ENCODE measurements around the gene SMPDL3B. TPM values are rescaled to one million over a fixed set of nuclear protein-coding genes. Genes with fewer than 3 reads are reported as not detected.

SMPDL3B gene
- polyA plus RNA-seq, 3 donors, result 0.13 to 0.21 TPM; not detected in 1

Other genes with a start within 250 kb of the SMPDL3B start
- 10 to 100 TPM in 2 of 3 donors, 1 to 10 TPM in 1; 9.1 to 10.9 (median 10.3) TPM for gene FAM76A, start 209.0 kb upstream of the SMPDL3B start, polyA plus RNA-seq
- 10 to 100 TPM; 29.4 to 49.4 (median 36.2) TPM for gene STX12, start 161.8 kb upstream of the SMPDL3B start, polyA plus RNA-seq
- gene PPP1R8, start 104.2 kb upstream of the SMPDL3B start, polyA plus RNA-seq, result 10 to 100 TPM; 17.0 to 23.9 (median 21.4) TPM
- 100 to 1,000 TPM; 306 to 618 (median 344) TPM for gene THEMIS2, start 62.5 kb upstream of the SMPDL3B start, polyA plus RNA-seq
- gene RPA2, start 20.4 kb upstream of the SMPDL3B start, polyA plus RNA-seq, result 100 to 1,000 TPM in 1 of 3 donors, 10 to 100 TPM in 2; 40.7 to 106 (median 67.3) TPM
- gene XKR8, start 25.0 kb downstream of the SMPDL3B start, polyA plus RNA-seq, result 10 to 100 TPM; 12.3 to 36.7 (median 25.9) TPM
- gene EYA3, start 153.6 kb downstream of the SMPDL3B start, polyA plus RNA-seq, result 10 to 100 TPM in 1 of 3 donors, 1 to 10 TPM in 2; 3.3 to 21.1 (median 3.7) TPM
- gene PTAFR, start 241.7 kb downstream of the SMPDL3B start, polyA plus RNA-seq, result 100 to 1,000 TPM; 115 to 347 (median 331) TPM